ENCODE data around the gene DCAF11.

DCAF11 gene

DNA sequence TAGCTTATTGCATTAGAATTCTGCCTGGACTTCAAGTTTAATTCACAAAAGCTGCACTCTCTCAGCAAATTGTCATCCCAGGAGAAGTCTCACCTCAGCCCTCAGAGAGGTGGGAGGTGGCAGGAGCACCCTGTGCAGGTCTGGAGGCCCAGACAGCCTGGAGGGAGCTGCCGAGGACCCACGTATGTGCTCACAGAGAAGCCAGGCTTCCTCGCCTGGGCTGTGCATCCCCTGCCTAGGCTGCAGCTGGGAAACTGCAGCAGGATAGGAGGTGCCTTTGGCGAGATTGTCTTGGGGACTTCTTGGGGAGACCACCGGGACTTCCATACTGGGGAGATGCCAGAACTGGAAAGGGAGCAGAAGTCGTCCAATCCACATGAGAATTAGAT, 34.4 kb upstream of the DCAF11 start:
- Histone ChIP-seq H3K4me1 (ENCODE audit: control insufficient read depth, insufficient read depth, low read depth, low read length) (peaks cover 10% of the 10 kb centered on the region), H3K18ac (ENCODE audit: low read depth in 1 of 2, low read length in 2 of 2) (no peak overlapping the region), H3K27ac (ENCODE audit: low read length, poor library complexity, severe bottlenecking) (no peak overlapping the region), H3K9me3 (ENCODE audit: control insufficient read depth, low read length) (no peaks in the 10 kb centered on the region), H2BK5ac (ENCODE audit: low read depth, low read length, poor library complexity, severe bottlenecking) (no peak overlapping the region), H3K4me2 (ENCODE audit: low read length, poor library complexity, severe bottlenecking) (no peak overlapping the region), H3K27me3 (ENCODE audit: control insufficient read depth in 1 of 2, insufficient read depth in 1 of 2, low read length in 2 of 2) (peaks cover 84 to 85% of the 10 kb centered on the region in 2 experiments), H3K79me1 (replicated peaks; ENCODE audit: low read length, poor library complexity, severe bottlenecking) (peaks cover 2% of the 10 kb centered on the region), H2AK5ac (ENCODE audit: low read length, severe bottlenecking) (no peak overlapping the region), H2AFZ (ENCODE audit: low read depth, low read length) (no peak overlapping the region), H3K14ac (ENCODE audit: low read length in 2 of 2) (no peak overlapping the region), H4K8ac (ENCODE audit: low read length) (no peak overlapping the region), H3K9ac (ENCODE audit: low read length) (no peak overlapping the region), H2BK120ac (ENCODE audit: low read depth, low read length) (no peak overlapping the region), H2BK15ac (ENCODE audit: low read depth, poor library complexity, severe bottlenecking) (no peak overlapping the region), H4K91ac (ENCODE audit: low read length) (no peak overlapping the region), H3K36me3 (ENCODE audit: control insufficient read depth in 1 of 2, insufficient read depth in 2 of 2, low read depth in 1 of 2, low read length in 2 of 2) (no peaks in the 10 kb centered on the region), H3K4me3 (ENCODE audit: insufficient read depth in 1 of 2, low read depth in 1 of 2, low read length in 2 of 2) (no peak overlapping the region), H3K23ac (ENCODE audit: low read length in 2 of 2) (no peak overlapping the region), H2BK12ac (ENCODE audit: low read length in 2 of 2) (no peak overlapping the region), H3K4ac (ENCODE audit: low read depth in 1 of 2, low read length in 2 of 2) (no peak overlapping the region)
- 61% methylated on average over 6 of the region's 6 CpGs for WGBS
- no peak for DNase-seq

DNA sequence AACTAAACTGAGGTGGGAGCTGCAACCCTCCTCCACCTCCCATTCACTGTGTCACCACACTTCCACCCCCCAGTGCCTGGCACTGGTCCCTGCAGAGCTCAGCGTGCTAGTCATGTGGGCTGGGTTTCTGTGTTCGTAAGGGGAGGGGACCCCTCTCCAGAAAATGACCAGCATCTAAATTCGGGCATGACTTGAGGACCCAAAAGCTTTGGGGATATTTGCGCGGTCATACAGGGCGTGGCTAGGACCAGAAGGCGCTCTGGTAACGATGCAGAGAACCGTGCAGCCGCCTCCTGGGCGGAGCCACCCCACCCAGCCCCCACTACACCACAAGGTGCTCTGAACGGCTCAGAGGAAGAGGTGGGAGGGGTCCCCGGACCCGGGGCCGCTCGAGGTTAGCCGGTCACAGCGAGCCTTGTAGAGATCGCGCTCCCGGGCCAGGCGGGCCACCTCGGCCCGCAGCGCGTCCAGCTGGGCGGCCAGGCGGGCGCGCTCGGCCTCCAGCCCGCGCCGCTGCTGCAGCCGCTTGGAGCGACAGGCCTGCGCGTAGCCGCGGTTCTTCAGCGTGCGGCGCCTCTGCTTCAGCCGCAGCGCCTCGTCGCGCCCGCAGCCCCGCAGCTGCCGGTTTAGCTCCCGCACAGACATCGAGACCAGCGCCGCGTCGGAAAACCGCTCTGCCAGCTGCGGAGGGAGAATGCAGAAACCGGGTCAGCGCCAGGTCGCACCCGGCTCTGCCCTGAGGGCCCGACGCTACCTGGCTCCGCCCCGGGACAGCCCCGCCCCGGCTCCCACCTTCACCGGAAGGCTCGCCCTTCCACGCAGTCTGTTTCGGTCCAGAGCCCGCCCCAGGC, 33.5 kb upstream of the DCAF11 start:
- peak overlapping the region in 1 of 2 experiments; percentile 45 for H3K14ac ChIP-seq (ENCODE audit: low read length in 2 of 2)
- no peak overlapping the region for H2AK5ac ChIP-seq (ENCODE audit: low read length, severe bottlenecking)
- H2BK15ac ChIP-seq (ENCODE audit: low read depth, poor library complexity, severe bottlenecking) = peak overlapping the region; percentile 15
- H3K4me1 ChIP-seq (ENCODE audit: control insufficient read depth, insufficient read depth, low read depth, low read length) = peaks cover 10% of the 10 kb centered on the region
- under 1% methylated on average over 53 of the region's 74 CpGs for WGBS
- H2BK120ac ChIP-seq (ENCODE audit: low read depth, low read length) = no peak overlapping the region
- no peak overlapping the region for H2BK5ac ChIP-seq (ENCODE audit: low read depth, low read length, poor library complexity, severe bottlenecking)
- H3K4me3 ChIP-seq (ENCODE audit: insufficient read depth in 1 of 2, low read depth in 1 of 2, low read length in 2 of 2) = peak overlapping the region; percentile 62 to 77
- no peak overlapping the region for H3K27ac ChIP-seq (ENCODE audit: low read length, poor library complexity, severe bottlenecking)
- H4K8ac ChIP-seq (ENCODE audit: low read length) = no peak overlapping the region
- H4K91ac ChIP-seq (ENCODE audit: low read length) = no peak overlapping the region
- peaks cover 2% of the 10 kb centered on the region for H3K79me1 ChIP-seq (replicated peaks; ENCODE audit: low read length, poor library complexity, severe bottlenecking)
- no peaks in the 10 kb centered on the region for H3K9me3 ChIP-seq (ENCODE audit: control insufficient read depth, low read length)
- H3K36me3 ChIP-seq (ENCODE audit: control insufficient read depth in 1 of 2, insufficient read depth in 2 of 2, low read depth in 1 of 2, low read length in 2 of 2) = no peaks in the 10 kb centered on the region
- H3K4ac ChIP-seq (ENCODE audit: low read depth in 1 of 2, low read length in 2 of 2) = no peak overlapping the region
- peak overlapping the region; percentile 99 for H3K4me2 ChIP-seq (ENCODE audit: low read length, poor library complexity, severe bottlenecking)
- H3K18ac ChIP-seq (ENCODE audit: low read depth in 1 of 2, low read length in 2 of 2) = peak overlapping the region in 1 of 2 experiments; percentile 48
- H3K27me3 ChIP-seq (ENCODE audit: control insufficient read depth in 1 of 2, insufficient read depth in 1 of 2, low read length in 2 of 2) = peaks cover 78 to 79% of the 10 kb centered on the region in 2 experiments
- H3K9ac ChIP-seq (ENCODE audit: low read length) = peak overlapping the region; percentile 57
- H2AFZ ChIP-seq (ENCODE audit: low read depth, low read length) = peak overlapping the region; percentile 80
- peak; percentile 29 for DNase-seq
- peak overlapping the region in 1 of 2 experiments; percentile 14 for H3K23ac ChIP-seq (ENCODE audit: low read length in 2 of 2)
- no peak overlapping the region for H2BK12ac ChIP-seq (ENCODE audit: low read length in 2 of 2)

DNA sequence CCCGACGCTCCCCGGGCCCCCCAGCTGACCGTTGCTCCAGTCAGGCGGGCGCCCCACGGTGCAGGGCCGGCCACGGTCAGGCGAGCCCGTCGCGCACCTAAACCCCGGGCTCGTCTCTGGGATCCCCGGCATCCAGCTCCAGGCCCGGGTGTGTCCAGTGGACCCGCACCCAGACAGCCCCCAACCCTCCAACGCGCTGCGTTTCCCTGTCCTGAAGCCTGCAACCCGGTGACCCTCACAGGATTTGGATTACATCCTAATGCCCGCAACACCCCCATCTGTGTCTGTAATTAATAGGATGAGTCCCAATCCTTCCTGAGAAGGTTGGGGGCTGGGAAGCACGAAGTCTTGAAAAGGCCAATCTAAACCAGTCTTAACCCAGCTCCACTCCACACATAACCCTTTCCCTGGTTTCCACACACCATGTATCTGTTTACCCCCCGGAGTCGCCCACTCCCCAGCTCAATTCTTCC, 32.8 kb upstream of the DCAF11 start:
- no peaks in the 10 kb centered on the region for H3K36me3 ChIP-seq (ENCODE audit: control insufficient read depth in 1 of 2, insufficient read depth in 2 of 2, low read depth in 1 of 2, low read length in 2 of 2)
- WGBS = 22% methylated on average over 24 of the region's 26 CpGs
- no peak overlapping the region for H3K4ac ChIP-seq (ENCODE audit: low read depth in 1 of 2, low read length in 2 of 2)
- H4K8ac ChIP-seq (ENCODE audit: low read length) = no peak overlapping the region
- H2BK12ac ChIP-seq (ENCODE audit: low read length in 2 of 2) = no peak overlapping the region
- H3K18ac ChIP-seq (ENCODE audit: low read depth in 1 of 2, low read length in 2 of 2) = no peak overlapping the region
- peaks cover 10% of the 10 kb centered on the region for H3K4me1 ChIP-seq (ENCODE audit: control insufficient read depth, insufficient read depth, low read depth, low read length)
- no peak overlapping the region for H3K9ac ChIP-seq (ENCODE audit: low read length)
- H3K4me3 ChIP-seq (ENCODE audit: insufficient read depth in 1 of 2, low read depth in 1 of 2, low read length in 2 of 2) = peak overlapping the region; percentile 62 to 77
- no peaks in the 10 kb centered on the region for H3K9me3 ChIP-seq (ENCODE audit: control insufficient read depth, low read length)
- no peak overlapping the region for H3K27ac ChIP-seq (ENCODE audit: low read length, poor library complexity, severe bottlenecking)
- H3K23ac ChIP-seq (ENCODE audit: low read length in 2 of 2) = no peak overlapping the region
- no peak overlapping the region for H2BK15ac ChIP-seq (ENCODE audit: low read depth, poor library complexity, severe bottlenecking)
- peak overlapping the region; percentile 99 for H3K4me2 ChIP-seq (ENCODE audit: low read length, poor library complexity, severe bottlenecking)
- H3K79me1 ChIP-seq (replicated peaks; ENCODE audit: low read length, poor library complexity, severe bottlenecking) = peaks cover 2% of the 10 kb centered on the region
- no peak overlapping the region for H3K14ac ChIP-seq (ENCODE audit: low read length in 2 of 2)
- no peak overlapping the region for H2BK120ac ChIP-seq (ENCODE audit: low read depth, low read length)
- no peak overlapping the region for H2AK5ac ChIP-seq (ENCODE audit: low read length, severe bottlenecking)
- peaks cover 83% of the 10 kb centered on the region in 2 experiments for H3K27me3 ChIP-seq (ENCODE audit: control insufficient read depth in 1 of 2, insufficient read depth in 1 of 2, low read length in 2 of 2)
- no peak for DNase-seq
- H2AFZ ChIP-seq (ENCODE audit: low read depth, low read length) = no peak overlapping the region
- no peak overlapping the region for H2BK5ac ChIP-seq (ENCODE audit: low read depth, low read length, poor library complexity, severe bottlenecking)
- no peak overlapping the region for H4K91ac ChIP-seq (ENCODE audit: low read length)

DNA sequence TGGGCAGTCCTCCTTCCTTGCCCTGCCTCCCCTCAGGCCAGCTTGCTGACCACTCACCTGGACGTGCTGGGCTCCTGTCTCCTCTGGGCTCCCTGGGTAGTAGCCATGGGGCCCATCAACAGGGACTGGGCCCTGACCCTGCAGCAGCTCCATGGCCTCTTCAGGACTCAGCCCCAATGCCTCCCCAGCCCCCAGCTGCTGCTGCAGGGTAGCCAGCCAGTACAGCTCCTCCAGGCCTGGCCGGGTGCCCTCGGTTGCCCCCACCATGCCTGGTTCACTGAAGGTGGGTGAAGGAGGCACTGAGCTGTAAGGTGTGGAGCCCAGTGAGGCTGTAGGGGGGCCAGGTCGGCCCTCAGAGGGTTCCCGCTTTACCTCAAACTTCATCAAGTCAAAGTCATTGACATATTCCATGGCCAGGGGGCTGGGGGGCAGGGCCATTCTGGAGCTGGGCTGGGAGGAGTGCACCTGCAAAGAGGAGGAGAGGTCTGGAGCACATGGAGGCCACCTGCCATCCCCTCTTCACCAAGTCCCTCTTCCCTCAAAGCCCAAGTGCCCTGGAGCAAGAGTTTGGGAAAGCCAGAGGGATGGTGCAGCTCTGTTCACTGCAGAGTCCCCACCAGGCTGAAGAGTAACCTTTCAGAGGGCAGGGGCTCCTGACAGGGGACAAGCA, 32.0 kb upstream of the DCAF11 start:
- Histone ChIP-seq H3K36me3 (ENCODE audit: control insufficient read depth in 1 of 2, insufficient read depth in 2 of 2, low read depth in 1 of 2, low read length in 2 of 2) (no peaks in the 10 kb centered on the region), H2BK120ac (ENCODE audit: low read depth, low read length) (no peak overlapping the region), H2AK5ac (ENCODE audit: low read length, severe bottlenecking) (no peak overlapping the region), H3K14ac (ENCODE audit: low read length in 2 of 2) (no peak overlapping the region), H2BK15ac (ENCODE audit: low read depth, poor library complexity, severe bottlenecking) (no peak overlapping the region), H3K9me3 (ENCODE audit: control insufficient read depth, low read length) (no peaks in the 10 kb centered on the region), H3K9ac (ENCODE audit: low read length) (no peak overlapping the region), H3K4me2 (ENCODE audit: low read length, poor library complexity, severe bottlenecking) (no peak overlapping the region), H3K18ac (ENCODE audit: low read depth in 1 of 2, low read length in 2 of 2) (no peak overlapping the region), H2BK12ac (ENCODE audit: low read length in 2 of 2) (no peak overlapping the region), H4K8ac (ENCODE audit: low read length) (no peak overlapping the region), H3K27me3 (ENCODE audit: control insufficient read depth in 1 of 2, insufficient read depth in 1 of 2, low read length in 2 of 2) (peaks cover 82 to 85% of the 10 kb centered on the region in 2 experiments), H3K79me1 (replicated peaks; ENCODE audit: low read length, poor library complexity, severe bottlenecking) (peaks cover 2% of the 10 kb centered on the region), H2AFZ (ENCODE audit: low read depth, low read length) (no peak overlapping the region), H3K4me1 (ENCODE audit: control insufficient read depth, insufficient read depth, low read depth, low read length) (peaks cover 10% of the 10 kb centered on the region), H3K27ac (ENCODE audit: low read length, poor library complexity, severe bottlenecking) (no peak overlapping the region), H3K4ac (ENCODE audit: low read depth in 1 of 2, low read length in 2 of 2) (no peak overlapping the region), H4K91ac (ENCODE audit: low read length) (no peak overlapping the region), H3K23ac (ENCODE audit: low read length in 2 of 2) (peak overlapping the region in 1 of 2 experiments; percentile 38), H2BK5ac (ENCODE audit: low read depth, low read length, poor library complexity, severe bottlenecking) (no peak overlapping the region), H3K4me3 (ENCODE audit: insufficient read depth in 1 of 2, low read depth in 1 of 2, low read length in 2 of 2) (no peak overlapping the region)
- WGBS = 85% methylated on average over 3 of the region's 5 CpGs
- no peak for DNase-seq

Data from mesenchymal stem cell (in vitro differentiated cells and primary cell).